MV-4-11 (cell line): ENCODE results near the gene SYNDIG1.

Experiments
- DNase-seq: peaks from one replicate; lab custom pipeline; 2025; lab: John Stamatoyannopoulos, UW

SYNDIG1 gene

DNA sequence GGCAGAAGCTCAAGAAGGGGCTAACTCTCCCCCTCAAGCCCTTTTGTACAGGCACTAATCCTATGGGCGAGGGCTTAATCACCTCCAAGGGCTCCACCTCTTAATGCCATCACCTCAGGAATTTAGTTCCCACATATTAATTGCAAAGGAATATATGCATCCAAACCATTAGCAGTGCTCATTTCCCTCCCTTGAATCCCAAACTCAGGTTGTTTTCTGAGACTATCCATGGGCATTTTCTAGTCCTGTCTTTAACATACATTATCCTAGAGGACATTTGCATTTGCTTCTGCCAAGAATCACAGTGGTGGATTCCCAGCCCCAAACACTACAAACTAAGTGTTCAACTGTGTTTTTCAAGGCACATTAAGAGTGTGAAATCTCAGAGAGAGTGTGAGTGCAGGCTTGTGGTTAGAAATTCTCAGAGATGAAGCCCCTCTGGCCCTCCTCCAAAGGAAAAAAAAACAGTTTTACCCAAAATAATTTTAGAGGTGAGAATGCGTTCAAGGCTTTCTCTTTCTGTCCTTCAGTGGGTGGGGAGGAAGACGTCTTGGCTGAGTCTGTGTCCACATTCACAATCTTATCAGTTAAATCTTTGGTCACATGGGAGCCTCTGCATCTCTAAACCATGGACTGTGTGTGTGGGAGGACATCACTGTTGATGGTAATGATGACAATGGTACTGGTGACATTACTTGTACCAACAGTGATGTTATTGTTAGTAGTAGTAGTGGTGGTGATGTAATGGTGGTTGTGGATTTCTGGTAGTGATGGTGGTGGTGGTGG lies 59.3 kb downstream of the SYNDIG1 start:
- DNase-seq, result no peak

DNA sequence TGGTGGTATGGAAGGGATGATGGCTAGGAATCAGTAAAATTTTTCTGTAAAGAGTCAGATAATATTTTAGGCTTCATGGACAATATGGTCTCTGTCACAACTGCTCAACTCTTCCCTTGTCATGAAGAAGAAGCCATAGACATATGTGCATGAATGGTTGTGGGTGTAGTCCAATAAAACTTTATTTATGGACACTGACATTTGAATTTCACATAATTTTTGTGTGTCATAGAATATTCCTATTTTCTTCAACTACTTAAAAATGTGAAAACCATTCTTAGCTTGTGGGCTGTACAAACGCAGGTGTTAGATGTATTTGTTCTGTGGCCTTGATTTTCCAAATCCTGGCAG lies 59.9 kb downstream of the SYNDIG1 start:
- no peak for DNase-seq

DNA sequence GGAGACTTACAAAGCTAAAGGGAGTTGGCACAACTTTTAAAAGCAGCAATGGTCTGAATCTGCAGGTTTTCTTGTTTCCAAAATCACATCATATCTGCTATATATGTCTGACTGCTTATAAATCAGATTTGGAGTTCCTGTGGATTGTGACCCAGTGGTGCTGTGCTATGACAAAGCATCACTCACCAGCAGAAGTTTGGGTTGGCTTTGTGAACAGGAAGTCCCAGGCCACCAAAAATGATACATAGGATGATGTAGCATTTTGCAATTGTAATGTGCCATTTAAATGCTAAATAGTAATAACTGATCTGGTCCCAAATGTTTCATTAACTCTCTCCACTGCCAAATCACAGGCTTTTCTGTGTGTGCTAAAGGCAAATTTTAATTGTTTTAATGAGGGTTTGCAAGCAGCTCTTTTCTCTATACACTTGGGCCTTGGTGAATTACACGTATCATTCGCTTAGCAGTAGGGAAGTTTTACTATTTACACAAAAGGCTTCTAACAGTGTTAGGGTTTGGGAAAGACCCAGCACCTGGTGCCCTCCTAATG lies 60.8 kb downstream of the SYNDIG1 start:
- peak; percentile 43 for DNase-seq

DNA sequence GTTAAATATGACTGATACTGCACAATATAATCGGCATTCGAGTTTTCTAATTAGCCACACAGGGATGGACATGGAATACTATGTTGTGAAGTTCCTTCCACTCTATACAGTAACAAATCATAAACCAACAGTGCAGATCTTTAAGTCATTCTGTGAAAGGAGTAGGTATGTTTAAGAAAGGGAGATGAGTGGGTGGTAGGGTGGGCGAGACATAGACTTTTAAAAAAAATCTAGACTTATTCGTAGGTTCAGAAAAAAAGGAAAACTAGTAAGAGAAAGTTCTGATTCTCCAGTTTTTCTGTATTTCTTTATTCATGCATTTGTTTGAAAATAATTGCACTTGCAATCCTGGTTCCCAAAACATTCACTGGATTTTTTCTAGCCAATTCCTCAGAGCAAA lies 61.8 kb downstream of the SYNDIG1 start:
- DNase-seq, result no peak

DNA sequence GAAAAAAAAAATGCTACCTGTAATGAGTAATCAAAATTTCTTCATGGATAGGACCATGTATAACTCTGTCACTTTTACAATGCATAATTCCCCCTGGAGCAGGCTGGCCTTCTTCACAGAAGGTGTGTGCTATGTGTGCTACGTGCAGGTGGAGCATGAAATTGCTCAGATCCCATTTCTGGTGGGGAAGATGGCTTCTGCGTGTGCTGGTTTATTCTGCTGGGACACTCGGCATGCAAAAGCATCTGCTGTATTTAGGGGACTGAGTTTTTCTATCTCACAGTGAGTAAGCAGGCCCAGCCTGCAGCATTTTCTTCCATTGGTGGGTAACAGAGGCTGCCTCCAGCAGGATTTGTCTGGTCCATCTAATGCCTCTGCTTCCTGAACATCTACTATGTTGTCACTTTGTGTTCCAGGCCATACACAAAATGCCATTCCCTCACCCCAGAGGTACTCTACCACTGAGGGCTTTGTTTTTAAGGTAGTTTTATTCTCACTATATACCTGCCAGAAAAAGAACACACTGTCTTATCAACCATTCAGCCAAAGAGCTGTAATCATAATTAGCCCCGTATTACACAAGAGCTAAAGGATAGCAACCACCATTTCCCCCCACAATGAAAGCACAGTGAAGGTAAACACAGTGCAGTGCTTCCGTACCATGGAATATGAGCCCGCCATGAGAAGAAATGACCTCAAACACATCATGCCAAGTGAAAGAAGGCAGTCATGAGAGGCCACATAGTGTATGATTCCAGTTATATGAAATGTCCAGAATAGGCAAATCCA lies 62.4 kb downstream of the SYNDIG1 start:
- DNase-seq, result no peak

DNA sequence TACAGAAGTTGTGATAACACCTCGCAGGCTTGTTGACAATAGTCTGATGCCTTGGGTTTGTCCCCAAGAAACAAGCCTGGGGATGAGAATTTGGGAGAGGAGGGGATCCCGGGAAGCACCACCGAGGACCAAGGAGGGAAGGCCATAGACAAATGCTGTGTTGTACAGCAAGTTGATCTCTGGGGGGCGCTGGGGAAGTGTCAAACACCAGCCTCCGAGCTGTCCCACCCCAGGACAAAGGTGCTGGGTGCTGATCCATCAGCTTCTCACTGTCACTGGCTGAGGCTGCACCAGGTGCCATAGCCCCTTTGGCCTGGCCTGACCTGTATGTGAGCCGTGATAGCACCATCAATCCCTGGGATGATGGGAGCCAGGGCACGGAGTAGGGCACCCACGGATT lies 64.0 kb downstream of the SYNDIG1 start:
- no peak for DNase-seq

DNA sequence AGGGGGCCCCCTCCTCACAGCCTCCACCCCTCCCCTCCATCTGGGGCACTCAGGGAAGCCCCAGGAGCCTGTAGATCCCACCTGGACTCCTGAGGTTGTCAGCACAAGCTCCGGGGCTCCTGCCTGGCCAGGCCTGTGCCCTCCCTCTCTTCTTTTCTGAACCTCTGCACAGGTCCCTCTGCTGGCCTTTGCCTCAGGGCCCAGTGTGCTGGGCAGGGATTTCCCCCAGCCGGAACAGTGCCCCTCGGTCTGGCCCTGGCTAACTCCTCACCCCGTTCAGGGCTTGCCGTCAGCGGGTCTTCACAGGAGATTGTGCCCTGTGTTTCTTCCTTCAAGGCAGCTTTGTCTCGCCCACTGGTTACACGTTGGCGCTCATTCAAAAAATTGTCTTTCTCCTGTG lies 64.9 kb downstream of the SYNDIG1 start:
- DNase-seq, result no peak

DNA sequence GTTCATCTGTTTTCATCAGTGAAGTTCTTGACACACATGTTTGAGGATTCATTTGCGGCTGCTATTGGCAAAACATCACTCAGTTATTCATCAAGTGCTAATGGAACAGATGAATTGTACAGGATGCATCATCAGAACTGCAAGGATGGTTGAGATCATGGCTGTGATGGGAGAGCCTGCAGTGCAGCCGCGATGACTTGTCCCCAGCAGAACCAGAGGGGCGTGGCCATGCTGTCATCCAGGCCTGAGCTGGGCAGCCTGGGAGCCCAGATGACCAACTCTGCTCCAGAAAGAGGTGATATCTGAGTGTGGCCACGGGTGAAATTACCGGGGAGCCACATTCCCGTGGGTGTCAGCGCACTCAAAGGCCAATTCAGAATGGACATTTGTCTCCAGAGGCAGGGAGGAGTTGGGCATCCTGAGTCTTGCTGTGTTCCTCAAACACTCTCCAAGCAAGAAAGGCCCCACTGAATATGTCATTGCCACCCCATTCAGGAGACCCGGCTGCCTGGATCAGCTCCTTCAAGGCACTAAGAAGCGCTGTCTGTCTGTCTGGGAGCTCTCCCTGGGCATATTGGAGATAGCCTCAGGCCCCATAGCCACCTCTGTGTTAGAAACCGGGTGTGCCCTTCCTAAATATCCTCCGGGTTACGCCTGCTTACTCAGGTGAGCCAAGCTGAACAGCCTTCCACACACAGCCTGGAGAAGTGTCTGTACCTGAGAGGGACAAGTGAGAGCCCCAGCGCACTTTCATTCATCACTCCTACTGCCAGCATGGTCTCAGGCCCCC lies 66.7 kb downstream of the SYNDIG1 start:
- DNase-seq, result no peak

DNA sequence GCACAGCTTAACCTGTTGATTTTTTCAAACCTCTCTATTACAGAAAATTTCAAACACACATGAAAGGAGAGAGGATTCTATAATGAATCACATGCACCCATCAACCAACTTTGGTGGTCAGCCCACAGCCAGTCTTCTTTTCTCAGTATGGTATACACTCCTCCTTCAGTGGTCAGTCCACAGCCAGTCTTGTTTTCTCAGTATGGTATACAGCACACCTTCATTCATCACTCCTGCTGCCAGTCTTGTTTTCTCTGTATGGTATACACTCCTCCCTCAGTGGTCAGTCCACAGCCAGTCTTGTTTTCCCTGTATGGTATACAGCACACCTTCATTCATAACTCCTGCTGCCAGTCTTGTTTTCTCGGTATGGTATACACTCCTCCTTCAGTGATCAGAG lies 67.8 kb downstream of the SYNDIG1 start:
- DNase-seq, result no peak

DNA sequence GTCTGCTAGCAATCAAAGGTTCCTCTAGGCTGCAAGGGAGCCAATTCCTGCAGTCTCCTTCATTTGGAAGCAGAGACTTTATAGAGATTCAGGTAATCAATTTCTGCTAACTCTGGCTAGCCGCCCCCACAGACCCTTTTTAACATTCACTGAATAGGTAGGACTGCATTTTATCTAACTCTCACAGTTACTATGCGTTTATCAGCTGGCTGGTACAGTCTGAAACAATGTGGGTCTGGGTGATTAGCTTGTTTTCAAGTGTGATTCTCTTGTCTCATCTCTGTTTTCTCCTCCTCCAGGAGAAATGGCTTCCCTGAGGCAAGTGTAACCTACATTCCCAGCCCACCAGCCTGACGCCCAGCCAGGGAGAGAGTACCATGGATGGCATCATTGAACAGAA lies 73.3 kb downstream of the SYNDIG1 start:
- no peak for DNase-seq

DNA sequence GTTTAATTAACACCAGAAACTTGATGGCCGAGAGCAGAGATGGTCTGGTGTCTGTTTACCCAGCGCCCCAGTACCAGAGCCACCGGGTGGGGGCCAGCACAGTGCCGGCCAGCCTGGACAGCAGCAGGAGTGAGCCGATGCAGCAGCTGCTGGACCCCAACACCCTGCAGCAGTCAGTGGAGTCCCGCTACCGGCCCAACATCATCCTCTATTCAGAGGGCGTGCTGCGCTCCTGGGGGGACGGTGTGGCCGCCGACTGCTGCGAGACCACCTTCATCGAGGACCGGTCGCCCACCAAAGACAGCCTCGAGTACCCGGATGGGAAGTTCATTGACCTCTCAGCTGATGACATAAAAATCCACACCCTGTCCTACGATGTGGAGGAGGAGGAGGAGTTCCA lies 73.7 kb downstream of the SYNDIG1 start:
- no peak for DNase-seq

DNA sequence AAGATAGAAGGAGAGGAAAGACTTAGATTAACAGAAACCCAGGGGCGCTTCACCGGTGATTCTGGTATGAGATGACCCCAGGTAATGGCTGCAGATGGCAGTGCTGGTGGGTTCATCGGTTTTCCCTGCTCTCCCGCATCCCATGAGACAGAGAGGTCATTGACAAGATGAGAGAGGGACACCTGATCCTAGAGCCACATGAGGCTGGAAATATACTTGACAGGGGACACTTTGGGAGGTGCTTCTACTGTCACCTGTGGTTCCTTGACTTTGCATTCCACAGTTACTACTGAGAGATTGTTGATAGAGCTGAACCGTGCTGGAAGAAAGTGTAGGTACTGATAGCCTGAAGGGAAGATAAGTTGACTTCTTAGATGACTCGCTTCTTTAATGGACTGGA lies 74.3 kb downstream of the SYNDIG1 start:
- DNase-seq, result no peak

DNA sequence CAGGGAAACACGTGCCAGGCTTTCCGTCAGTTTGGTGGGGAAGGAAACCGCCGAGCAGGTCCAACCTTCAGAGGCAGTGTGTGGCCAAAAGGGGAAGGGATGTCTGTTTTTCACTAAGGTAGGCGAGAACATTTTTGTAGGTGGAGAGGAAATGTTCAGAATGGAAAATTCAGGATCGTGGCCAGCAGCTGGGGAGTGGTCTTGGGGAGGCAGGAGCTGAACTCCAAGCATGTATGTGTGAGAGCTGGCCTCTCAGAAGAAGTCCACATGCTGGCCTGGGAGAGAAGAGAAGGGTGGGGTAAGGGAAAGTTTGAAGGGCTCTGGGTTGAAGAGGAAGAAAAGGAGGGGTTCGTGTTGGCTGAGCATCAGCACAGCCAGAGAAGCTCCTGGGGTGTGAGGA lies 74.9 kb downstream of the SYNDIG1 start:
- DNase-seq, result no peak

DNA sequence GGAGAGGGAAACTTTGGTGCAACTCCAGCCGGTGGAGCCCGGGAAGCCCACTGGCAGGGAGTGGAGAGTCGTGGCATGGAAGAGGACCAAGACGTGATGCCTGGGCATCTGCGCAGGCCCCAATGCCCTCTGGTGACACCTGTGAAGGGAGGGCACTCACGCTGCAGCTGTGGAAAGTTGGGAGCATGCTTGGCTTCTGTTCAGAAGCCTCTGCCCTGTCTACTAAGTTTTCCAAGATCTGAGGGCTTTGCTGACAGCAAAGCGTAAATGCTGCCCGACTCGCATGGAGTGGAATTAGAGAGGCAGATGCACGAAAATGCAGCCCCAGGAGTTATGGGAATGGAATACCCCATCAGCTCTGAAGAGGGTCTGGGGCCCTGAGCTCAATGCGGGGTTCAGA lies 75.7 kb downstream of the SYNDIG1 start:
- no peak for DNase-seq

DNA sequence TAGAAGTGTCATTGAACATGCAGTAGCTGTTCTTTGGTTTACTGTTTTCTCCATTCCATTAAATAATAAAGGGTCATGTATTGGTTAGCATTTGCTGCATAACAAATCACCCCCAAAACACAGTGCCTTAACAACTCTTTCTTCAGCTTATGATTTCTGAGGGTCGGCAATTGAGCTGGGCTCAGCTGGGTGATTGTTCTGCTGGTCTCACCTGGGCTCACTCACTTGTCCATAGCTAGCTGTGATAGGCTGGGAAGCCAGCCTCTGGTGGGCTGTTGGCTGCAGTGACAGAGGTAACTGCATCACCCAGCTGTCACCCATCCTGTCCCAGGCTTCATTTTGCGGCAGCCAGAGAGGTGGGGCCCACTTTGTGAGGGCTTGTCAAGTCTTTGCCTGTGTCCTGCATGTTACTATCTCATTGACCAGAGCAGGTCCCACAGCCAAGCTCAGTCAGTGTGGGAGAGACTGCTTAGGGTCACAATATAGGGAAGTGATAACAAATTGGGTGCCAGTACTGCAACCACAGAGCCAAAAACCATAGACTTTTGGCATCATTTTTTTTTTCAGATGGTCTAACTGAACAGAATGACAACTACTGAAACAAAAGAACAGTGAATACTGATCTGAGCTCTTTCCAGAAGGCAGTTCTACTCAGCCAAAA lies 76.9 kb downstream of the SYNDIG1 start:
- DNase-seq, result peak; percentile 97

DNA sequence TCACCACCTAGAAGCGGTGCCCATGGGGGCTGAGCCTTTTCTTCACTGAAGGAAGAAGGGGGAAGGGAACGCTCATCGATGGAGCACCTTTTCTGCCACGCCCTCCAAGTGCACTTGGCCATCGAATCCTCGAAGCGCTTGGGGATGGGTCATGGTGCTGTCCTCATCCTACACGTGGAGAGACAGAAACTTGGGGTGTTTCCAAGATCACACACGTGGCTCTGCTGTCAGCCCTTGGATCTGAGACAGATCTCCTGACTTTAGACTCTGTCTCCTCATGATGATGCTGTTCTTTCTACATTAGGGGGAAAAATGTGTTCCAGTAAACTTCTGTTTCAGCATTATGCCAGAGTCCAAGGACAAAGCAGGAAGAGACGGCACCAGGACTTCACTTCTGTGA lies 78.5 kb downstream of the SYNDIG1 start:
- DNase-seq, result no peak

DNA sequence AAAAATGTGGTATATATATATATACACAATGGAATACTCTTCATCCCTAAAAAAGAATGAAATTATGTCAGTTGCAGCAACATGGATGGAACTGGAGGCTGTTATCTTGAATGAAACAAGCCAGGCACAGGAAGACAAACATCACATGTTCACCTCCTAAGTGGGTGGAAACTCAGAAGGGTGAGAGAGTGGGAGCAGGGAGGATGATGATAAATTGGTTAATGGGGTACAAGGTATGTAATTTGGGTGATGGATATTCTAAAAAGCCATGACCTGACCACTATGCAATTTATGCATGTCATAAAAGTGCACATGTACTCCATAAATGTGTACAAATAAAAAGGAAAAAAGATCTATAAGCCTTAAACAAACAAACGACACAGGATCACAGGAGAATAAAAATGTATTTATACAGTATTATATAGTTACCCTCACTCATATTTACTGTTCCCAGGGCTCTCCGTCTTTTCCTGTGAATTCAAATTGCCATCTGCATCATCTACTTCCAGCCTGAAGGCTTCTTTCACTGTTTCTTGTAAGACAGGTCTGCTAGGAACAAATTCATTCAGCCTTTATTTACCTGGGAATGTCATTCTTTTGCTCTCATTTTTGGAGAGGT lies 89.8 kb downstream of the SYNDIG1 start:
- no peak for DNase-seq

DNA sequence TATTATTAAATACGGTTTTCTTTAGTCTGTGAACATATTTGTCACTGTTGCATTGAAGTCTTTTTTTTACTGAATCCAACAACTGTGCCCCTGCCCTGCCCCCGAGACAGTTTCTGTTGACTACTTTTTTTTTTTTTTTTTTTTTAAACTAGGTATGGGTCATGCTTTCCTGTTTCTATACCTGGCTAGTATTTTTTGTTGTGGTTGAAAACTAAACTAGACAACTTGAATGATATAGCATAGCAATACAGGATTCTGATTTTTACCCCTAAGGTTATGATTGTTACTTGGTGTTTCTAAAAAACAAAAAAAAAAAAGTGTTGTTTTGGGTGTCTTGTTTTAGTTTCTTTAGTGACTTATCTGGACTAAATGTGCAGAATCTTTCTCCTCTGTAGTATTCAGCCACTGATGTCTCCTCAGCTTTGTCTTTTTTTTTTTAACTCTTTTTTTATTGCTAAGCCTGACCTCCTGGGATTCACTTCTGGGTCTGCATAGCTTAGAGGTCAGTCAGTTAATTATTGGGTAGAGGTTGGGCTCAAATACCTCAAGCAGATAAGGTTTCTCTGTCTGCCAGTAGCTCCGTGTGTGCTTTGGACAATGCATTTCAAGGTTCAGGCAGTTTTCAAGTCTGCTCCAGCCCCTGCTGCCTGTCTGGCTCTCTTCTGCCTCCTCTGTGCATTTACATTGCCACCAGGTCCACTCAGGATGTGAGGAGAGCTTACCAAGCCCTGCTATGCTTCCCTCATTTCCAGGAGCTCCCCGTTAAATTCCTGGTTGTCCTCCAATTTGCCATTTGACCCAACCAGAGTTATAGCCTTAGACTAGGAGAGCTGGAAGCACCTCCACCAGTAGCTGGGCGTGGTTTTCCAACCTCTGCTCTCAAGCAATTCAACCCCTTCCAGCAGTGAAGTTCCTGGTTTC lies 91.4 kb downstream of the SYNDIG1 start:
- no peak for DNase-seq

DNA sequence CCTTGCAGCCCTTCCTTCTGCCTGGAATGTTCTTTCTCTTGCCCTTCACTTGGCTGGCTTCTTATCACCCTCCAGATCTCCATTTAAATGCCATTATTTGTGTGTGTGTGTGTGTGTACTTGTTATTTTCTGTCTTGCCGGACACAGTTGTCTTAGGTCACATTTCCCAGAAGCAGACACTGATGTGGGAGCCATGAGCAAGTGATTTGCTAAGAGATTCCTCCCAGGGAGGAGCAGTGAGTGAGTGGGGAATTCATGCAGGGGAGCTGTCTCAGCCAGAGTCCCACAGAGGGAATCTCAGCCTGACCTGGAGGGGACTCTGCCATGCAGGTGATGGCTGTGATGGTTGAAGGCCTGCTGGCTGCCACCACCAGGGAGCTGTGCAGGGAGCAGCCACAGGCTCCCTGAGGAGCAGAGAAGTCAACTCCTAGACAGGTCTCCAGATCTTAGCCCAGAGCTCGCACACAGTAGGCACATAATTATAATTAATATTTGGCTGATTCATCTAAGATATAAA lies 96.5 kb downstream of the SYNDIG1 start:
- no peak for DNase-seq

DNA sequence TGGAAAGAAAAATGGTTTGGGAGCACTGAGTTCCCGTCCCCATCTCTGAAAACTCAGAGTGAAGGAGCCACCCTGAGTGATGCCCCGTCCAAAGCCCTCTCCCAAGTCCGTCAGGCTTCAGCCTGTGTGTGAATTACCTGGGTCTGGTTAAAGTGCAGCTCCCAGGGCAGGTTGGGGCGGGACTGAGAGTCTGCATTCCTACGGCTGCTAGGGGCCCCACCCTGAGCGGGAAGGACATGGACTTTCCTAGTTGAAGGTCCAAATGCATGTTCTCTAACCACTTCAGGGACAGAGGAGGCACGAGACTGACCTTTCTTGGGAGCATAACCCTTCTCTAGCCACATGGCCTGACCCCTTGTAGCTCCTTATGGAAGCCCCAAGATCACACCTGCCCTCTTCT lies 97.2 kb downstream of the SYNDIG1 start:
- no peak for DNase-seq
